ENCODE results near the gene GPR55. TPM values are rescaled to one million over a fixed set of nuclear protein-coding genes. Genes with fewer than 3 reads are reported as not detected.
A peak's percentile ranks its signal among the peaks of the same experiment; 100 is the strongest.

Gene GPR55, protein sequence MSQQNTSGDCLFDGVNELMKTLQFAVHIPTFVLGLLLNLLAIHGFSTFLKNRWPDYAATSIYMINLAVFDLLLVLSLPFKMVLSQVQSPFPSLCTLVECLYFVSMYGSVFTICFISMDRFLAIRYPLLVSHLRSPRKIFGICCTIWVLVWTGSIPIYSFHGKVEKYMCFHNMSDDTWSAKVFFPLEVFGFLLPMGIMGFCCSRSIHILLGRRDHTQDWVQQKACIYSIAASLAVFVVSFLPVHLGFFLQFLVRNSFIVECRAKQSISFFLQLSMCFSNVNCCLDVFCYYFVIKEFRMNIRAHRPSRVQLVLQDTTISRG
- 10 to 100 TPM; 10.9 to 14.7 TPM for total RNA-seq
- polyA plus RNA-seq (ENCODE audit: insufficient read depth, low read depth, low replicate concordance): 12.3 TPM
- long read RNA-seq, donor 1: 0 reads
- long read RNA-seq, donor 2: 0 reads

DNA sequence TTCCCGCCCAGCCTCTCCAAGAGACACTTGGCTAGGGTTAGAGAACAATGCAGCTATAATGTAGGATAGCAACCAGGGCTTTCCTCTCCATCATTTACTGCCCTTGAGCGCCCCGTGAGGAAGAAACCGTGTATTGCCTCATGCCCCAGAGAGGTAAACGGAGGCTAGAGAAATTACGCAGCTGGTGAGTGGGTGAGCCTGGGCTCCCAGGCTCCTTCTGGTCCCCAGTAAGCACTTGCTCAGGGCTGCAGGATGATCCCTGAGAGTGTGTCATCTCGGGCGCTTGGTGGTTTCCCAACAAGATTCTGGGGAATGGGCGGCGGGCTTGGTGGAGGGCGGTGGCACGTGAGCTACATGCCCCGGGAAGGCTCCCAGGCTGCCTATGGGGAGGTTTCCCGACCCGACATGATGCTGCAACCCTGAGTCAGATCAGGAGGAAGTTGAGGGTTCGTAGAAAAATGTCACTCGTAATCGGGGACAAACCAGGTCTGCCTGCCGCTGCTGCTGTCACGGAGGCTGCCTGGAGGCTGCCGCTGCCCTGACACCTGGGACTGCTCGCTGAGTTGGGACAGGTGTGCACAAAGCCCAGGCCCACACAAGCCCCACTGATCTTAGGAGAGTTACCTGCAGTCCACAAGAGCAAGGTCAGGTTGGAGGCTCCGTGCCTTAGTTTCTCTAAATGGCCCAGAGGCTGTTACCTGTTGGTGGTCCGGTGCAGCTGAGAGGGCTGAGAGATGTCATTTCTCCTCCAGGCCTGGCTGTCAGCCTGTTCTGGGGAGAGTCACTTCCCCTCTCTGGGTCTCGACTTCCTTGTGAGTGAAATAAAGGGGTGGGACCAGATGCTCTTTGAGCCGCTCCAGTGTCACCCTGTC lies at the start of gene GPR55:
Gene GPR55, minus strand, starts transcription at position 773 of the 872 bp plus-strand sequence. CDS start 14,280 bp downstream, outside the sequence.
- 78 to 85% methylated on average over 20 to 26 of the region's 26 CpGs for WGBS, 2 donors
- no peak within 1 kb of the TSS for H3K4me3 ChIP-seq
- DNase-seq: no peak

GRCh38 chr2:230974096-230974913 lies 49.3 kb upstream of the GPR55 start:
- Histone ChIP-seq H3K27ac (no peak overlapping the region), H3K27me3 (no peaks in the 10 kb centered on the region), H3K36me3 (ENCODE audit: low read depth, missing control alignments) (no peaks in the 10 kb centered on the region), H3K4me3 (no peak overlapping the region), H3K9me3 (no peaks in the 10 kb centered on the region), H3K4me1 (no peaks in the 10 kb centered on the region)
- intact Hi-C loops (cut with DNase I; ENCODE audit: low total_unique reads): no loop called here
- DNase-seq: no peak
- WGBS, 2 donors: 87 to 88% methylated on average over 17 of the region's 17 CpGs
- no peak for TF ChIP-seq POLR2A (IDR thresholded peaks at IDR 0.05)
- TF ChIP-seq, protein P1, sequence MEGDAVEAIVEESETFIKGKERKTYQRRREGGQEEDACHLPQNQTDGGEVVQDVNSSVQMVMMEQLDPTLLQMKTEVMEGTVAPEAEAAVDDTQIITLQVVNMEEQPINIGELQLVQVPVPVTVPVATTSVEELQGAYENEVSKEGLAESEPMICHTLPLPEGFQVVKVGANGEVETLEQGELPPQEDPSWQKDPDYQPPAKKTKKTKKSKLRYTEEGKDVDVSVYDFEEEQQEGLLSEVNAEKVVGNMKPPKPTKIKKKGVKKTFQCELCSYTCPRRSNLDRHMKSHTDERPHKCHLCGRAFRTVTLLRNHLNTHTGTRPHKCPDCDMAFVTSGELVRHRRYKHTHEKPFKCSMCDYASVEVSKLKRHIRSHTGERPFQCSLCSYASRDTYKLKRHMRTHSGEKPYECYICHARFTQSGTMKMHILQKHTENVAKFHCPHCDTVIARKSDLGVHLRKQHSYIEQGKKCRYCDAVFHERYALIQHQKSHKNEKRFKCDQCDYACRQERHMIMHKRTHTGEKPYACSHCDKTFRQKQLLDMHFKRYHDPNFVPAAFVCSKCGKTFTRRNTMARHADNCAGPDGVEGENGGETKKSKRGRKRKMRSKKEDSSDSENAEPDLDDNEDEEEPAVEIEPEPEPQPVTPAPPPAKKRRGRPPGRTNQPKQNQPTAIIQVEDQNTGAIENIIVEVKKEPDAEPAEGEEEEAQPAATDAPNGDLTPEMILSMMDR (IDR thresholded peaks at IDR 0.05): no peak

More for the DNA sequence above, at the start of gene GPR55:
- Histone ChIP-seq H3K4me1 (no peaks in the 10 kb centered on the region), H3K9me3 (no peaks in the 10 kb centered on the region), H3K36me3 (ENCODE audit: low read depth, missing control alignments) (no peaks in the 10 kb centered on the region), H3K27me3 (no peaks in the 10 kb centered on the region), H3K27ac (no peak within 1 kb of the TSS)
- intact Hi-C loops (cut with DNase I; ENCODE audit: low total_unique reads): no loop called here
- TF ChIP-seq POLR2A (IDR thresholded peaks at IDR 0.05): no peak
- TF ChIP-seq, protein P1 (IDR thresholded peaks at IDR 0.05): no peak

DNA sequence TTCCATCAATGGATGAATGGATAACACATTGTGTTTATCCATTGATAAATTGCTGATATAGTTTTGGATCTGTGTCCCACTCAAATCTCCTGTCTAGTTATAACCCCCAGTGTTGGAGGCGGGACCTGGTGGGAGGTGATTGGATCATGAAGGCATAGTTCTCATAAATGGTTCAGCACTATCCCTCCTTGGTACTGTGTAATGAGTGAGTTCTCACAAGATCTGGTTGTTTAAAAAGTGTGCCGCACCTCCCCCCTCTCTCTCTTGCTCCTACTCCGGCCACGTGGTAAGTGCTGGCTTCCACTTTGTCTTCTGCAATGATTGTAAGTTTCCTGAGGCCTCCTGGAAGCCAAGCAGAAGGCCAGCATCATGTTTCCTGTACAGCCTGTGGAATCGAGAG lies 47.0 kb upstream of the GPR55 start:
- H3K27ac ChIP-seq: no peak overlapping the region
- no peak for DNase-seq
- H3K4me1 ChIP-seq: no peaks in the 10 kb centered on the region
- H3K4me3 ChIP-seq: no peak overlapping the region
- 78 to 84% methylated on average over 5 of the region's 5 CpGs for WGBS, 2 donors
- H3K9me3 ChIP-seq: no peaks in the 10 kb centered on the region
- no peak for TF ChIP-seq POLR2A (IDR thresholded peaks at IDR 0.05)
- TF ChIP-seq, protein P1 (IDR thresholded peaks at IDR 0.05): no peak
- no peaks in the 10 kb centered on the region for H3K27me3 ChIP-seq
- H3K36me3 ChIP-seq (ENCODE audit: low read depth, missing control alignments): no peaks in the 10 kb centered on the region
- intact Hi-C loops (cut with DNase I; ENCODE audit: low total_unique reads): no loop called here

- no peaks in the 10 kb centered on the region for H3K27me3 ChIP-seq
- H3K4me3 ChIP-seq: peak overlapping the region in 1 of 2 donors; percentile 5
- no peak for TF ChIP-seq POLR2A (IDR thresholded peaks at IDR 0.05)
- TF ChIP-seq, protein P1 (IDR thresholded peaks at IDR 0.05): no peak
- H3K4me1 ChIP-seq: no peaks in the 10 kb centered on the region
- DNase-seq: no peak
- no peaks in the 10 kb centered on the region for H3K36me3 ChIP-seq (ENCODE audit: low read depth, missing control alignments)
- peak overlapping the region in 1 of 2 donors; percentile 59 for H3K27ac ChIP-seq
- intact Hi-C loops (cut with DNase I; ENCODE audit: low total_unique reads): no loop called here
- WGBS, 2 donors: 50 to 51% methylated on average over 2 of the region's 2 CpGs
- H3K9me3 ChIP-seq: no peaks in the 10 kb centered on the region
These were observed 44.6 kb upstream of the GPR55 start for GRCh38 chr2:230969659-230970015.
